Bone marrow (tissue), 2 donors: ENCODE results near the gene CYP39A1.

Experiments used
- DNase-seq, 2 donors: peaks; one replicate each; lab custom pipeline; 2025; lab: John Stamatoyannopoulos, UW

CYP39A1 gene

DNA sequence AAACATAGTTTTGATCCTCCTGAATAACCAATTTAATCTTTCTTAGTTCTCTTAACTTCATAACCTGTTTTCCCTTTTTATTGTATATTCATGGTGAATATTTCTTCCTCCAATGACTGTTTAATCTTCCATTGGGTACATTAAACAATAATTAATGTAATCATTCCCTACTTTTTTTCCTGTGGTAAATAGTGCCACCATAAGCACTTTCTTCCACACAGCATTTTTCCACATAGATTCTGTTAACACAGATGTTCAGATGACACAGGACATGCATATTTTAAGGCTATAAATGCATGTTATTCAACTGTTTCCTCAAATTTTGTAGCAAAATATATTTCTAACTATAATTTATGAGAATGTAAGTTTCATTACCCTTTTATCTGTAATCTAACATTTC is 61.9 kb downstream of the CYP39A1 start:
- DNase-seq = no peak

GRCh38 chr6:46586906-46587305 is 65.7 kb downstream of the CYP39A1 start:
- DNase-seq = no peak

- DNase-seq = no peak
Measured at GRCh38 chr6:46584586-46584985, 68.0 kb downstream of the CYP39A1 start.

DNA sequence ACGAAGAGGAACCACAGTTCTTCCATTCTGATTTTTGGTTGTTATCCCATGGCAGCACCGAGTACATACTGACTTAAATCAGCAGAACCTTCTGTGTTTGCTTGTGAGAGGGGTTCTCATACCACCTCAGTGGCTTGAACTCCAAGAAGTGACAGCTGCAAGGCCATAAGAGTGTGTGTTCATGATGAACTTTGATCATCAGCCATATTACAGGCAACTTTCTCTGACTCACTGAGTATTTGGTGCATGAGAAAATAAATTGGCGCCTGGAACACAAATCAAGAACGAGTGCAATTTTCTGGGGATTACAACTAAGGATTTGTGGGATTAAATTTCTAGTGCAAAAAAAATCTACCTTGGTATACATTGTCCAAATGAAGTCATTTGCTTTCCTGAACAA is 68.9 kb downstream of the CYP39A1 start:
- DNase-seq = no peak

DNA sequence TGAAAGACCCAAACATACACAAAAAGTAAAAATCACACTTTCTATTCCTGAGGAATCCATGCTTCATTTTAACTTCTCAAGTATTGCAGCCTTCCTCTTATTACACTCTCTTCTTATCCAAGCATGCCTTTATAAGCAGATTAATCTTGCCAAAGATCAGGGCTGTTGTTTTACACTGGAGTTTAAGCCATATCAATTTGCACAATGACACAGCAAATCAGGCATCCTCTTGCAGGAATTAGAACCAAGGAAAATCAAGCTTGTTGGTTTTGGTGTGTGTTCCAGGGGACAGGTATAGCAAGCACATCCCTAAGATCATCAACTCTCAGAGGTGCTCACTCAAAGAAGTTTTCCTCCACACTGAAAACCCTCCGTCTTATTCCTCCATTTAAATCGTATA is 69.5 kb downstream of the CYP39A1 start:
- DNase-seq = no peak

DNA sequence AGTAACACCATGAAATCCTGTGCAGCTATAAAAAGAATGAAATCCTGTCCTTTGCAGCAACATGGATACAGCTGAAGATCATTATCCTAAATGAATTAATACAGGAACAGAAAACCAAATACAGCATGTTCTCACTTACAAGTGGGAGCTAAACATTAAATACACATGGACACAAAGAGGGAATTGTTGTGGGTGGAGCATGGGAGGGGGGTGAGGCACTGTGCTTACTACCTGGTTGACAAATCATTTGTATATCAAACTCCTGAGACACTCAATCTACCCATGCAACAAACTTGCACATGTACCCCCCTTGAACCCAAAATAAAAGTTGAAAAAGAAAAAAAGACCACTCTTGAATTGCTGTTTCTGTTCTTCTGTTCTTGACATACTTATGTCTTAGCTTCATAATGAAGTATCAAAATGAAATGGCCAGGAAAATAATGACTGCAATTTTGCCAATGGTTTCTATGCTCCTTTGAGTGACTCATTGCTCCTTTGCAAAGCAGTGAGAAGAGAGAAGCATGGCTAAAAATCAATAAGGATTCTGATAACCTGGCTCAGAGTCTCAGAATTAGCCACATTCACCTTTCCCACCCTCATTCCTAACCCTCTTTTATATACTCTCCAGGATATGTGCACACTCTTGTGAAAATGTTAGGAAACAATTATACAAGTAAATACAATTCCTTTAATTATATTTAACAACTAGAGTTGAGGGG is 71.0 kb downstream of the CYP39A1 start:
- DNase-seq = no peak

- DNase-seq = no peak
Measured at GRCh38 chr6:46575530-46575929, 77.1 kb downstream of the CYP39A1 start.

DNA sequence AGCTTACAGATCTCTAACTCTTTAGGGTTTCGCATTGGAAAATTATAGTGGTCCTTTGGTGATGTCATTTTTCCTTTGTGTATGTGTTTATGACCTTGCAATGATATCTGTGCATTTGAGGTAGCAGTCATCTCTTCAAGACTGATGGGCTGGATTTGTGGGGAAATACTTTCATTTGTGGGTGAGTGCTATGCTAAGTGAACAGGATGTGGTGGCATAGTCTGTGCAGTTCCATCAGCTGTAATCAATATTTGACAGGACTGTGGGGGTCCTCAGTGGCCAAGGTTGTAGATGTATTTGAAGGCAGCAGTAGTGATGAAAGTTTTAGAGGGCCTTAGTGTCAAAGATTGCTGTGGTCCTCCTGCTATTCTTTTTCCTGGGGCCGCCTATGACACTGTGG is 79.5 kb downstream of the CYP39A1 start:
- DNase-seq = no peak

DNA sequence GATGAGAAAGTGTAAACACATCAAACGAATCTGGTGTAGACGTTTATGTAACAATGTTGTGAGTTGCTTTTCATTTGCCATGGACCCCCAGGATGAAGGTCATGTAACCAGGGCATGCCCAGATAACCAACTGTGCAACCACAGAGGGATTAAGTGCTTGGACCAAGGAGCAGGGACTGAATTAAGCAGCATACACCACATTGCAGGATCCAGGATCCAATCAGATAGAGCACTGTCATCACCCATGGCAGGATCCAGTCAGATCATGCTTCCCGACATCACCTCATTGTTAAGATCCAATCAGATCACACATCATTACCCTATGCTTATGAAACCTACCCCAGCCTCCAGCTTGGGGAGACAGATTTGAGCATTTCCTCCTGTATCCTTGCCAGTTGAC is 87.1 kb downstream of the CYP39A1 start:
- DNase-seq = no peak

DNA sequence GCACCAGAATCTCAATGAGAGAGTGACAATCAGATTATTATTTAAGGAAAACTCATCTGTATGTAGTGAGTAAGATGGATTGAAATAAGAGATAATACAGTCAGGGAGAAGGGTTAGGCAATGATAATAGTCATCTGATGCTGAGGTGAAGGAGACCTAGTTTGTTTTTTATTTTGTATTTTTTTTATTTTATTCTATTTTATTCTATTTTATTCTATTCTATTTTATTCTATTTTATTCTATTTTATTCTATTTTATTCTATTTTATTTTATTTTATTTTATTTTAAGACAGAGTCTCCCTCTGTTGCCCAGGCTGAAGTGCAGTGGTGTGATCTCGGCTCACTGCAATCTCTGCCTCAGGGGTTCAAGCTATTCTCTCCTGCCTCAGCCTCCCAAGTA is 88.7 kb downstream of the CYP39A1 start:
- no peak for DNase-seq

- DNase-seq = no peak
Measured at GRCh38 chr6:46556053-46556452, 96.6 kb downstream of the CYP39A1 start.

- no peak for DNase-seq
Measured at GRCh38 chr6:46555129-46555528, 97.5 kb downstream of the CYP39A1 start.

GRCh38 chr6:46549155-46549554 is 103.5 kb downstream of the CYP39A1 start:
- no peak for DNase-seq

GRCh38 chr6:46541556-46541955 is 111.1 kb downstream of the CYP39A1 start:
- no peak for DNase-seq

DNA sequence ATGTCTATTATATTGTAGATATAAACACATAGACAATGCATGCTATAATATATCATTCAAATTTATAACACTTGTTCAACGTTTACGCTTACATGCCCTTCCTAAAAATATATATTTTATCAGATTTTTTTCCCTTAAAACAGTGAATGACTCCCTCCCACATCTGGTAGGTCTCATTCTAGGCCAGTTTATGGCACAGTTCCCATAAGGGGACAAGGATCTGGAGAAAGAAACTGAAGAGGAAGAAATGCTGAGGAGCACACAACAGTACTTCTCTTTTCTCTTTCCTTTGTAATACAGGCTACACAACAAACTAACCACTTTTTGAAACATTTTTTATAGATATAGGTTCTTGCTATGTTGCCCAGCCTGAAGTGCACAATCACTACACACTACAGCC is 112.8 kb downstream of the CYP39A1 start:
- DNase-seq = no peak

DNA sequence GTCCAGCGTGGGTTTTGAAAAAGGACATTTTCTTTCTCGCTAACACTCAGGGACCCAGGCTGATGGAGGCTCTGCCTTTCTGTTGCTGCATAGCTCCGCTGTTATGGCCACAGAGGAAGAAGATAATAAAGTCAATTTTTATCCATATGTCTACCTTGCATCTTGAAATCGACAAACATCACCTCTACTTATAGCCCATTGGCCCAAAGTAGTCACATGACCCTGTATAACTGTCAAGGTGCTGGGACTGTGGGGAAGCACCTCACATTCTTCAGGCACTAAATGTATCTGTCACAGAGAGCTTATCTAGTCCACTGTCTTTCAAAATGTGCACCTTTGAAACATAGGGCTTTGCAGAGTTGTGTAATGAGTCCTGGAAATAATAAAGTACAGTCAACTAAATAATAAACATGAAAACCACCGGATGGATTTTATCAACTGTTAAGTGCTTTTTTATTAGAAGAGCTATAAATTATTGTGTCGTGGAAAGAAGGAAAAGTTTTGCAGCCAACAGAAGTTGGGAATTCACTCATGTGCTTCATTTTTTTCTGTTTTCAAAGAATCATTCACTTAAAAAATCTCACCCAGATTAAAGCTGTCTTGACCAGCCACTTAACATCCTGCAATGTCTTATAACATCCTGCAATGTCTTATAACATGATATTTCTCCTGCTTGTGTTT is 113.7 kb downstream of the CYP39A1 start:
- DNase-seq = no peak

DNA sequence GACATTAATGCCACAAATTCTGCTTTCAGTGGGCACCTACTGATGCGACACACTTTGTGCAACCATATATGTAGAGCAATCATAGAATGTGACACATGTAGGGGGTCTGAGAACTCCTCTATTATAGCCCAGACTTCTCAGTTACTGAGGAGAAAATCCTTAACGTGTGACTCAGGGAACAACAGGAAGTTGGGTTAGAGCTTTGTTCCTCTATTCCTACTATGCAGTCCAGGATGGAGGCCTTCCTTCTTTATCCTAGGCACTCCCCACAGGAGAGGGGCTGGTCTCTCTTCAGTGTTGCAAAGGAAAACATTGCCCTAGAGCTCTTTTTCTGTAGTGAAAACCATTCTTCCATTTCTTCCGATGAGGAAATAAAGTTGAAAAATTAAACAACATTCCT is 121.7 kb downstream of the CYP39A1 start:
- DNase-seq = no peak

GRCh38 chr6:46528961-46529750 is 123.5 kb downstream of the CYP39A1 start:
- DNase-seq = no peak

GRCh38 chr6:46526607-46527006 is 126.0 kb downstream of the CYP39A1 start:
- no peak for DNase-seq

DNA sequence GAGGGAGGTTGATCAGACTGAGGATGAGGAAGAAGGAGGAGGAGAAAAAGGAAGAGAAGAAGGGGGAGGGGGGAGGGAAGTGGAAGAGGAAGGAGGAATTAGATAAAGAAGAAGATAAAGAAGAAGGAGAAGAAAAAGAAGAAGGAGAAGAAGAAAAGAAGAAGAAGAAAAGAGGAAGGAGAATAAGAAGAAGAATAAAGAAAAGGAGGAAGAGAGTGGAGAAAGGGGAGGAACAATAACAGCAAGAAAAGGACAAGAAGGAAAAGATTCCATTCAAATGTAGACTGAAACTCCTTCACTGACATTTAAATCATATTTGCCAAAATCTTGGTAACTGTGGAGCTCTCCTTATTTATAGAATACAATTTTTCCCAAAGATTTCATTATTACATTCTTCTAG is 127.0 kb downstream of the CYP39A1 start:
- no peak for DNase-seq

DNA sequence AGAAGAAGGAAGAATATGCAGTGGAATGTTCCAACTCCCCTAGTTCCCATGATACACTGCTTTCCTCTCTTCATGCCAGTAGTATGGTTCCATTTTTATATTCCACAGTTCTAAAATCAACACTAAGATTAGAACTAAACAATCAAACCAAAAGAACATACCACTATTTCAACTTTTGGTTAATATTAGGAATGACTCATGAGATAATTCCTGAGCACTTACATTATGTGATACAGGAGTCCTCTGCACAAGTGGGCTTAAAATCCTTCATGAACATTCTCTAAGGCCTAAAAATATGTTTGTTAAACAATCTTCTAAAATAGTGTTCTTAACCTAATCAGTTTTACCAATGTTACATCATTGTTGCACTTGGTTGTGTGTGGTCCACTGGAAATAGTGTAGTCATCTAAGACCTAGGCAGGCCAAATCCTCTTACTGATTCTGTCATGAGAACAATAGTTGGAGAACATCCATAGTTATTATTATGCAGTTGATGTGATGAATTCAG is 131.1 kb downstream of the CYP39A1 start:
- DNase-seq = no peak

- no peak for DNase-seq
Measured at GRCh38 chr6:46517202-46517601, 135.4 kb downstream of the CYP39A1 start.

DNA sequence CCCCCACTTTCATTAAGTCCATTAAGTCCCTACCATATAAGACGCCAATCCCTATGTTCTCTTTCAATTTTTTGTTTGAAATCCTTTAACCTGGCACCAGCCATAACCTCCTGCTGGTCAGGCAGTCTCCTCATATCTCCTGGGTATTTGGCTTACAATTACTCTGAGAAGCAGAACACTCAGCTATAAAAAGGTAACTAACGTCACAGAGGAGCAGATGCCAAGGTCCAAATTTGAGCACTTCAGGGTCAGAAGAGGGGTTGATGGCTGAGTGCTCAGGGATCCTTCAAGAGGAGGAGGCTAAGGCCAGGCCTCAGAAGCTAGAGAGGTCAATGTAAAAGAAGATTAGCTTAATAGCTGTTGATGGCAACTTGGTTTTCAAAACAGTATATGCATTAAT is 139.1 kb downstream of the CYP39A1 start:
- no peak for DNase-seq
